Tibial nerve (tissue), 4 donors: ENCODE measurements around the gene HOXA4.

Experiments
- EP300 ChIP-seq, 2 donors: sonication (generic); formaldehyde crosslinking; IDR thresholded peaks; one replicate each; pipeline ENCODE4 v1.6.1; 2017; ENCODE audit warnings: antibody characterized with exemption in 2 of 2, mild to moderate bottlenecking in 1 of 2
- POLR2A ChIP-seq, 2 donors: fragments of 450-650 bp; IDR thresholded peaks; one replicate each; pipeline ENCODE4 v1.6.1; 2017; ENCODE audit warnings: antibody characterized with exemption in 2 of 2, mild to moderate bottlenecking in 2 of 2, moderate library complexity in 2 of 2
- TF ChIP-seq, protein P1 (sequence below), 5 experiments: fragments of 200-600 bp in 3 of 5; fragments of 450-650 bp in 2 of 5; sonication (generic) in 3 of 5; IDR thresholded peaks; one replicate each; pipeline ENCODE4 v1.5.1; 2016 to 2019; ENCODE audit warnings: antibody characterized with exemption in 5 of 5, mild to moderate bottlenecking in 3 of 5, moderate library complexity in 2 of 5

DNA sequence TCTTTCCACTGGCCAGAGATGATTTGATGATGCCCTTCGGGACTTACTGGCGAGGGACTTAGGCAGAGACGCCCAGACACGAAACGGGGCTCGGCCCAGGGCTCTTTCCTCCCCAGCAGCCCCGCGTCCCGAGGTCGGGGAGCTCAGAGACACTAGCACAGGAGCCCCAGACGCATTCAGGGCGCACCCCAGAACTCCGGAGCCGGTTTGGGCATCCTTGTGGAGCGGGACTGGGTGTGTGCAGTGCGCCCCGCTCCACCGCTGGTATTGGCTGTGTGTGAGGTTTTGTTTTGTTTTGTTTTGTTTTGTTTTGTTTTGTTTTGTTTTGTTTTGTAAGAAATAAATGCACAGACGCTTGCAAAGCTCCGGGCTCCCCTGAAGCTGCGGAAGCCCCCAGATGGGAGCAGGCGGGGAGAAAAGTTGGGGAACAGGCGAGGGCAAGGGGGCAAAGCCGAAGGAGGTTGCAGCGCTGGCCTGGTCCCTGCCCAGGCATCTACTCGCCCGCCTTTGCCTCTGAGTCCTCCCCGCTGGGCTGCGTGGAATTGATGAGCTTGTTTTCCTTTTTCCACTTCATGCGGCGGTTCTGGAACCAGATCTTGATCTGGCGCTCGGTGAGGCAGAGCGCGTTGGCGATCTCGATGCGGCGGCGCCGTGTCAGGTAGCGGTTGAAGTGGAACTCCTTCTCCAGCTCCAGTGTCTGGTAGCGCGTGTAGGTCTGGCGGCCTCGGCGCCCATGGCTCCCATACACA lies 14.8 kb upstream of the HOXA4 start:
- TF ChIP-seq, protein P1, sequence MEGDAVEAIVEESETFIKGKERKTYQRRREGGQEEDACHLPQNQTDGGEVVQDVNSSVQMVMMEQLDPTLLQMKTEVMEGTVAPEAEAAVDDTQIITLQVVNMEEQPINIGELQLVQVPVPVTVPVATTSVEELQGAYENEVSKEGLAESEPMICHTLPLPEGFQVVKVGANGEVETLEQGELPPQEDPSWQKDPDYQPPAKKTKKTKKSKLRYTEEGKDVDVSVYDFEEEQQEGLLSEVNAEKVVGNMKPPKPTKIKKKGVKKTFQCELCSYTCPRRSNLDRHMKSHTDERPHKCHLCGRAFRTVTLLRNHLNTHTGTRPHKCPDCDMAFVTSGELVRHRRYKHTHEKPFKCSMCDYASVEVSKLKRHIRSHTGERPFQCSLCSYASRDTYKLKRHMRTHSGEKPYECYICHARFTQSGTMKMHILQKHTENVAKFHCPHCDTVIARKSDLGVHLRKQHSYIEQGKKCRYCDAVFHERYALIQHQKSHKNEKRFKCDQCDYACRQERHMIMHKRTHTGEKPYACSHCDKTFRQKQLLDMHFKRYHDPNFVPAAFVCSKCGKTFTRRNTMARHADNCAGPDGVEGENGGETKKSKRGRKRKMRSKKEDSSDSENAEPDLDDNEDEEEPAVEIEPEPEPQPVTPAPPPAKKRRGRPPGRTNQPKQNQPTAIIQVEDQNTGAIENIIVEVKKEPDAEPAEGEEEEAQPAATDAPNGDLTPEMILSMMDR (IDR thresholded peaks at IDR 0.05), result no peak
- TF ChIP-seq POLR2A (IDR thresholded peaks at IDR 0.05) (no peak), EP300 (IDR thresholded peaks at IDR 0.05) (no peak)
